ENCODE measurements around the gene IFNAR2.

IFNAR2 gene

GRCh38 chr21:33268737-33269441 is 39.2 kb downstream of the IFNAR2 start:
- FAIRE-seq, result no peak

- FAIRE-seq, result no peak
These were observed 41.2 kb downstream of the IFNAR2 start for GRCh38 chr21:33270986-33271385.

DNA sequence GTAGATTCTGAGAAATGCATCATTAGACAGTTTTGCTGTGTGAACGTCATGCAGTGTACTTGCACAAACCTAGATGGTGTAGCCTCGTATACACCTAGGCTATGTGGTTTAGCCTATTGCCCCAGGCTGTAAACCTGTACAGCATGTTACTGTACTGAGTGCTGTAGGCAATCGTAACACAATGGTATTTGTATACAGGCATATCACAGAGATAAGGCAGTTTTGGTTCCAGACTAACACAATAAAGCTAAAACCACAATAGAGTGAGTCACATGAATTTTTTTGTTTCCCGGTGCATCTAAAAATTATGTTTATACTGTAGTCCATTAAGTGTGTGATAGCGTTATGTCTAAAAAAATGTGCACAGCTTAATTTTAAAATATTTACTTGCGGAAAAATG is 43.3 kb downstream of the IFNAR2 start:
- FAIRE-seq, result no peak

DNA sequence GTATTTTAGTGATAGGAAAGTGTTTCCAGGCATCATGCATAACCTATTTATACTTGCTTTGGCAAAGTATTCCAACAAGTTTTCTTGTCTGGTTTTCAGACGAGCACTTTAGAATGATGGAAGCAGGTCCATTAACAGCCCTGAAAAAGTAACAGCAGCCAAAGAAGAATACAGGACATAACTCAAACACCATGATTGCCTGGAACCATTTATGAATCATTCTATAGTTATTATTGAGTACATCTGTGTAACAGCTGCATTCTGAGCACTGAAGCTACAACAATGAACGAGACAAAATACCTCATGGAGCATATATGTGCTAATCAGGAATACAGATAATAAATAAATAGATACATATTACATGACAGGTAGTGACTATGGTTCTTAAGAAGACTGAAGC is 49.0 kb downstream of the IFNAR2 start:
- no peak for FAIRE-seq

- FAIRE-seq, result no peak
These were observed 49.6 kb downstream of the IFNAR2 start for GRCh38 chr21:33279330-33279820.
